Fibroblast of the aortic adventitia (primary cell): ENCODE measurements around the gene ZNF335. TPM values are rescaled to one million over a fixed set of nuclear protein-coding genes. Genes with fewer than 3 reads are reported as not detected.
"Not testable (repeated sequence)": the region's sequence is repeated elsewhere in the genome, so short reads cannot be mapped to it uniquely, and the experiment has no call there.

ENCODE experiments used
- DNase-seq: peaks from one replicate; pipeline ENCODE4 v3.0.0-alpha.2; 2010; ENCODE audit warnings: low read depth
- H3K4me3 ChIP-seq: 2 replicates; pipeline ENCODE4 v1.5.1; 2011; ENCODE audit warnings: low read depth, mild to moderate bottlenecking, control low read depth, low read length, moderate library complexity
- total RNA-seq: library from RNA; depleted of rRNA; stranded (reverse); fragments of >200 nt; gene quantifications from 2 replicates; pipeline ENCODE4 v1.2.3, GENCODE V29; 2012; ENCODE audit warnings: low replicate concordance
- TF ChIP-seq, protein P1 (sequence below): IDR thresholded peaks from 2 replicates; pipeline ENCODE4 v1.5.1; 2011; ENCODE audit warnings: mild to moderate bottlenecking, low read length, control low read depth, inconsistent platforms; ENCODE audit not compliant: insufficient read depth

Gene ZNF335
- total RNA-seq, 1 donor: 18.2 TPM

DNA sequence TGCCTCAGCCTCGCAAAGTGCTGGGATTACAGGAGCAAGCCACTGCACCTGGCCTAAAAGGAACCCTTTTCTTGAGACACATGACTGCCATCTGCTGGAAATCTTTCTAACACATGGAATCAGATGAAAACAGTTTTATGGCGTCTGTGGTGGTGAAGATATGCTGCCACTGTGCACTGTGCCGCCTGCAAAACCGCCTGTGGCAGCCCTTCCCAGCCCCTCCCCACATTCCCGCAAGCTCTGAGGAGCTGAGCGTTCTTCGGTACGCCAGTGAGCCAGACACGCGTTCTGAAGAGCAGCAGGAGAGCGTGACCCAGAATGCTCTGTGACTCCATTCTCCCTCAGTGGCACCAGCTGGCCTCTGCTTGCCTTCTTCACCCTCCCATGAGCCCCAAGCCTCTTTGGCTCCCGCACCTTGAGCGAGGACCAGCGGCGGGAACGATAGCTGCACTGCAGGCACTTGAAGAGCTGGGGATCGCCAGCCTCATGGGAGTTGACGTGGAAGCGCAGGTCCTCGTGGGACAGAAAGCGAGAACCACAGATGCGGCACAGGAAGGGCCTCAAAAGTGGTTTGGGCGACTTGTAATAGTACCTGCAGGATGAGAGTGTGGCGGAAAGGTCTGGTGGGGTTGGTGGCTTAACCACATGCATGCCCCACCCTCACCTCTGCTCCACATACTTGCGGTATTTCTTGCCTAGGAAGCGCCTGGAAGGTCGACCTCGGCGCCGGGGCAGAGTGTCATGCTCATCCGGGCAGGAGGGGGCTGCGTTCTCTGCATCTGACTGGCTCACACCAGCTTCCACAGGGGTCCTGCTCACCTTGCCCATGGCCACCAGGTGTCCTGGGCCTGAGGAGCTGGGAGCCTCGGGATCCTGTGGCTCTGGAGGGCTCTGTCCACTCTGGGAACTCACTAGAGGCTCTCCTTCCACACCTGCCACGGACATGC, 8.7 kb downstream of the ZNF335 start:
- peak; percentile 49 for DNase-seq
- TF ChIP-seq, protein P1, sequence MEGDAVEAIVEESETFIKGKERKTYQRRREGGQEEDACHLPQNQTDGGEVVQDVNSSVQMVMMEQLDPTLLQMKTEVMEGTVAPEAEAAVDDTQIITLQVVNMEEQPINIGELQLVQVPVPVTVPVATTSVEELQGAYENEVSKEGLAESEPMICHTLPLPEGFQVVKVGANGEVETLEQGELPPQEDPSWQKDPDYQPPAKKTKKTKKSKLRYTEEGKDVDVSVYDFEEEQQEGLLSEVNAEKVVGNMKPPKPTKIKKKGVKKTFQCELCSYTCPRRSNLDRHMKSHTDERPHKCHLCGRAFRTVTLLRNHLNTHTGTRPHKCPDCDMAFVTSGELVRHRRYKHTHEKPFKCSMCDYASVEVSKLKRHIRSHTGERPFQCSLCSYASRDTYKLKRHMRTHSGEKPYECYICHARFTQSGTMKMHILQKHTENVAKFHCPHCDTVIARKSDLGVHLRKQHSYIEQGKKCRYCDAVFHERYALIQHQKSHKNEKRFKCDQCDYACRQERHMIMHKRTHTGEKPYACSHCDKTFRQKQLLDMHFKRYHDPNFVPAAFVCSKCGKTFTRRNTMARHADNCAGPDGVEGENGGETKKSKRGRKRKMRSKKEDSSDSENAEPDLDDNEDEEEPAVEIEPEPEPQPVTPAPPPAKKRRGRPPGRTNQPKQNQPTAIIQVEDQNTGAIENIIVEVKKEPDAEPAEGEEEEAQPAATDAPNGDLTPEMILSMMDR: peak; percentile 19
- no peak overlapping the region for H3K4me3 ChIP-seq

DNA sequence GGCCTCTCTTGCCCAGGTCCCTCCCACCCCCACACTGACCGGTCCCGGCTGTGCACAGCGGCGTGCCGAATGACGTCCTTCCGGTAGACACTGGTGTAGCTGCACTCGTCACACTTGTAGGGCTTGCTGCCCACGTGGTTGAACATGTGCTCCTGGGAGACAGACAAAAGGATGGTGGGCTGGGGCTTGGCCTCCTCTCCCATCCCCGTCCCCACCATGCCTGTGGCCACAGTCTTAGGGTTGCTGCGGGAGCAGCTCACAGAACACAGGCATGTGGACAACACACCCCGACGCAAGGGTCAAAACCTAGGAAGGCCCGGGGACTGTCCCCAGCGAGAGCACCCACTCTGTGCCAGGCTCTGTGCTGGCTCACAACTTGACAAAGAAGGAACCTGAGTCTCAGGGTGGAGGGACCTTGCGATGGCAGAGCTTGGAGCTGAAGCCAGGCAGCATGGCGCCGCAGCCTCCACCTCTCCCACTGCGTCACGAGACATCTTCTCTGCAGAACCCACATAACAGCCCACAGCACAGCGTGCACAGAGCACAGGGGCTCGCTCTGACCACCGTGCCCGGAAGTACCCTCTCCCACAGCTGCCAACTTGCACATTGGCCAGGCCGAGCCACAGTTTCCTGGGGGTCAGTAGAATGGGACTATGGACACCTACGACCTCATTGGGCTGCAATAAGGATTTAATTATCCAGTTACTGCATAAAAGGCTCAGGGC, 9.8 kb downstream of the ZNF335 start:
- no peak overlapping the region for H3K4me3 ChIP-seq
- TF ChIP-seq, protein P1: no peak
- no peak for DNase-seq

DNA sequence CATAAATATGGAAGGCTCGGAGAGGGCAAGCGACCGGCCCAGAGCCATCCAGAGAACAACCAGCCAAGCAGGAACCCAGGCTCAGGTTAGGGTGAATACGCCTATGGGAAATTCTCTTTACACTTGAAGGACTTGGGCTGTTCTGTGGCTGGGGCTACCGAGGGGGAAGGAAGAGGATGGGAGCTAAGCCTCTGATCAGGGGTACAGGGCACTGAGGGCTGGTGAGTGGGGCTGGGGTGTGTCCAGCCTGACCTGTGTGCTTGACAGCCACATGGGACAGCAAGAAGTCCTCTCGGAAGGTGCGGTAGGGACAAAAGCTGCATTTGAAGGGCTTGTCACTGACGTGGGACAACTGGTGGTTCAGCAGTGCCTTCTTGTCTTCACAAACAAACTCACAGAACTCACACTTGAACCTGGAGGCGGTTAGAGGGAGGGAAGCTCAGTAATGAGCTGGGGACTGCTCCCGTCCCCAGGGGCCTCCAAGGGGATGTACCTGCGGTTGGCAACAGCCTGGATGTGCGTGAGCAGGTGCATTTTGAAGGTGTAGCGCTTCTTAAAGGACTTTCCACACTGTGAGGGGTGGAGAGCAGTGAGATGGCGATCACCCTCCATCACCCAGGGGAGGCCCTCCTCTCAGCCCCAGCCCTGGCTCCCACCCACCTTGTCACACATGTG, 11.9 kb downstream of the ZNF335 start:
- no peak for DNase-seq
- no peak overlapping the region for H3K4me3 ChIP-seq
- TF ChIP-seq, protein P1: no peak

DNA sequence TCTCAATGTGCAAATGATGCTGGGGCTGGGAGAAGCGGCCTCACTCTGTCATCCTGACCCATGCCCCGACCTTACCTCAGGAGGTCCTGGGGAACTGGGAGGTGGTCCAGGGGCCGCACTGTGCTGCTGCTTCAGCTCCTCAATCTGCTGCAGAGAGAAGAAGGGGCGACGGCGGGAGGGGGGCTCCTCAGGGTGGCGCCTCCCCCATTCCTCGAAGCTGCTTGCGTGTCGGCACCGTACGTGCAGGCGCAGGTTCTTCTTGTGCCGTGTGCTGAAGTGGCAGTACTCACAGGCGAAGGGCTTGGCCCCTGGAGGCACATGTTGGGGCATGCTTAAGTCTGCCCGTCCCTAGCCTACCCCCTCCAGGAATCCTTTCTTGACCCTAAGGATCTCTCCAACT, 12.9 kb downstream of the ZNF335 start:
- DNase-seq: no peak
- TF ChIP-seq, protein P1: no peak
- no peak overlapping the region for H3K4me3 ChIP-seq

DNA sequence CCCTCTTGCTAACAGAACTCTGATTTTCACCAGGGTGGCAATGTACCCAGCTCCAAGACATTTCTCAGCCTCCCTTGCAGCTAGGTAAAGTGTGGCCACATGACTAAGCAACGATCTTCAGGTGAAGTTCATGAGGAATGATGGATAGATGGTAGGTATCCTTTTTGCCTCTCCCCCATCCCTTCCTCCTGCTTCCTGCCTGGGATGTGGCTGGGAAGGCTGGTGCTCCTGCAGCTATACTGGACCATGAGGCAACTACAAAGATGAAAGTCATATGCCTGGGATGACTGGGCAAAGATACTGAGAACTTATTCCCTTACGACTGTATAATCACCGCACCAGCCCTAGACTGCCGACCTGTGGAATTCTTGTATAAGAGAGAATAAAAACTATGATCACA, 13.4 kb downstream of the ZNF335 start:
- no peak for DNase-seq
- TF ChIP-seq, protein P1: no peak

DNA sequence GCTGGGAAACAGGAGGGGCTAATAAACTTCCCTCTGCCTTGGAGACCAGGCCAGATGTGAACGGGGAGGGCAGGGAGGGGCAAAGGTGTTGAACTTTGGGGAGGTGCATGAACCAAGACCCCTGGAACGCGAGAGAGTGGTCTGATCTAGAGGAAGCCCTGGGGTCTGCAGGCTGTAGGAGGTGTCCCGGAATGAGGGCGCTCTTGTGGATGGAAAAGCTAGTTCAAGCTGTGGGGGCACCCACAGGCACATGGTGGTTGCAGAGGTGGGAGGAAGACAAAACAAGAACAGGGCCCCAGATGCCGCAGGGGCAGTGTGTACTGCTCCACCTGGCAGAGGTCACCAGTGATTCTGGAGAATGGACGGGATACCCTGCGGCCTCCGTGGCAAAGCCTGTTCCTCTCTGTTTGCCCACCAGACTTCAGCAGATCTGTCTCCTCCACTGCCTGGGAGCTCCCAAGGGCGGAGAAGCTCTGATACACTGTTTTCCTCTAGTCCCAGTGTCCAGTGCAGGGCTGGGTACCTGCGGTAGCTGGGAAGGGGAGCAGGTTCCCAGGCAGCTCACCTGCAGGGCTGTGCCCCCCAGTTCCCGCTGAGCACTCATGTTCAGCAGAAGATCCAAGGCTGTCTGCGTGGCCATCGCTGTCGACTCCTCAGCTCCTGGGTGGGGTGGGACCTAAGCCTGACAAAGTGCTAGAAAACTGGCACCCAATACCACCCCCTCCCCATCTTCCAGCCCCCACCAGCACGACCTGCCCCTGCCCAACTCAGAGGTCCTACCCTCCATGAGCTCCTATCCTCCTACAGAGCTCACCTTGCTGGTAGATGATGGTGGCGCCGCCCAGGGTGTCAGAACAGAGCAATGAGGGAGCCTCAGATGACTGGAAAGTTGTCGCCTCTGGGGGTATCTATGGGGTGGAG, 14.7 kb downstream of the ZNF335 start:
- no peak for DNase-seq
- H3K4me3 ChIP-seq: no peak overlapping the region
- TF ChIP-seq, protein P1: no peak

More for the DNA sequence above, 13.4 kb downstream of the ZNF335 start:
- no peak overlapping the region for H3K4me3 ChIP-seq

DNA sequence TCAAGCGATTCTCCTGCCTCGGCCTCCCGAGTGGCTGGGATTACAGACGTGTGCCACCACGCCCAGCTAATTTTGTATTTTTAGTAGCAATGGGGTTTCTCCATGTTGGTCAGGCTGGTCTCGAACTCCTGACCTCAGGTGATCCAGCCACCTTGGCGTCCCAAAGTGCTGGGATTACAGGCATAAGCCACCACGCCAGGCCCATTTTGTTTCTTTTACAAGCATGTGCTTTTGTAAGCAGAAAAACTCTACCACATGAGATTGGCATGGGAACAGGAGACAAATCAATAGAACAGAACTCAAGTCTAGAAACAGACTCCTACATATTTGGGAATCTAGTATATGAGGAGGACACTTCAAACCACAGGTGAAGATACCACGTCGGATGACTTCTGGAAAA, 15.7 kb downstream of the ZNF335 start:
- DNase-seq: not testable (repeated sequence)

More for the DNA sequence above, 15.7 kb downstream of the ZNF335 start:
- not testable (repeated sequence) for H3K4me3 ChIP-seq
